HG03139 (cell line): ENCODE results near the gene PRKAG2.
"Not testable (repeated sequence)": the region's sequence is repeated elsewhere in the genome, so short reads cannot be mapped to it uniquely, and the experiment has no call there.

Experiments used
- ATAC-seq: cut with Tn5 transposase; IDR thresholded peaks from one replicate; pipeline ENCODE4 v1.9.1; 2021; ENCODE audit not compliant: unreplicated experiment

The PRKAG2 gene

GRCh38 chr7:151806204-151806603 lies 70.7 kb downstream of the PRKAG2 start:
- no peak for ATAC-seq

- ATAC-seq = no peak
These were observed 71.7 kb downstream of the PRKAG2 start for GRCh38 chr7:151805191-151805590.

GRCh38 chr7:151804756-151805155 lies 72.2 kb downstream of the PRKAG2 start:
- ATAC-seq = no peak

- no peak for ATAC-seq
These were observed 73.1 kb downstream of the PRKAG2 start for GRCh38 chr7:151803841-151804240.

GRCh38 chr7:151802469-151802846 lies 74.5 kb downstream of the PRKAG2 start:
- no peak for ATAC-seq

GRCh38 chr7:151801782-151802468 lies 75.0 kb downstream of the PRKAG2 start:
- no peak for ATAC-seq

- ATAC-seq = no peak
These were observed 75.6 kb downstream of the PRKAG2 start for GRCh38 chr7:151801291-151801690.

GRCh38 chr7:151800861-151801260 lies 76.1 kb downstream of the PRKAG2 start:
- ATAC-seq = no peak

GRCh38 chr7:151800391-151800790 lies 76.5 kb downstream of the PRKAG2 start:
- no peak for ATAC-seq

- no peak for ATAC-seq
These were observed 77.4 kb downstream of the PRKAG2 start for GRCh38 chr7:151799506-151799905.

- no peak for ATAC-seq
These were observed 78.0 kb downstream of the PRKAG2 start for GRCh38 chr7:151798851-151799448.

- ATAC-seq = not testable (repeated sequence)
These were observed 79.1 kb downstream of the PRKAG2 start for GRCh38 chr7:151797667-151798307.

- no peak for ATAC-seq
These were observed 79.9 kb downstream of the PRKAG2 start for GRCh38 chr7:151796871-151797537.

GRCh38 chr7:151796091-151796870 lies 80.6 kb downstream of the PRKAG2 start:
- no peak for ATAC-seq

- no peak for ATAC-seq
These were observed 81.6 kb downstream of the PRKAG2 start for GRCh38 chr7:151795168-151795811.

GRCh38 chr7:151794508-151795167 lies 82.3 kb downstream of the PRKAG2 start:
- ATAC-seq = no peak

- ATAC-seq = no peak
These were observed 82.9 kb downstream of the PRKAG2 start for GRCh38 chr7:151793991-151794507.

GRCh38 chr7:151793531-151793951 lies 83.4 kb downstream of the PRKAG2 start:
- no peak for ATAC-seq

GRCh38 chr7:151792636-151793035 lies 84.3 kb downstream of the PRKAG2 start:
- ATAC-seq = no peak

GRCh38 chr7:151792086-151792485 lies 84.8 kb downstream of the PRKAG2 start:
- ATAC-seq = no peak
